Stimulated activated CD4-positive, alpha-beta T cell treated with anti-CD3 and anti-CD28 coated beads, Interleukin-15, amount 100 ng/mL, for 24 hours (primary cell): ENCODE measurements around the gene HLA-F.

Experiments
- DNase-seq: peaks from one replicate; pipeline ENCODE4 v3.0.0-alpha.2; 2020

The HLA-F gene

GRCh38 chr6:29764422-29765196, 41.4 kb downstream of the HLA-F start:
- DNase-seq: no peak

GRCh38 chr6:29769336-29769735, 46.1 kb downstream of the HLA-F start:
- no peak for DNase-seq

DNA sequence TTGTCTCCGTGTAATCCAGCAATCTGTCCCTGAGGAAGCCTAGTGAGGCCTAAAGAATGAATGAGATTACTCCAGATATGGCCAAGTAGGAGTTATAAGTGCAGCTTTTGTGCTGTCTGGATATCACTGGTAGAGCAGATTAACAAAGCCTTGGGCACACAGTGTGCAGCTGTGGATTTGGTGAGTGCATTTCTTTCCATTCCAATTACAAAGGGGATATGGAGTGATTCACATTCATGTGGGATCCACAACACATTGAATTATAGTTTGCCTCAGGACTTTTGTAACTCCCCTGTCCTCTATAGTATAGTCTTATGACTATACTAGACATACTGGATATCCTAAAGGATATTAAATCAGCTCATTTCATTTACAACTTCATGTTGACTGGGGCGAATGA, 47.1 kb downstream of the HLA-F start:
- no peak for DNase-seq

DNA sequence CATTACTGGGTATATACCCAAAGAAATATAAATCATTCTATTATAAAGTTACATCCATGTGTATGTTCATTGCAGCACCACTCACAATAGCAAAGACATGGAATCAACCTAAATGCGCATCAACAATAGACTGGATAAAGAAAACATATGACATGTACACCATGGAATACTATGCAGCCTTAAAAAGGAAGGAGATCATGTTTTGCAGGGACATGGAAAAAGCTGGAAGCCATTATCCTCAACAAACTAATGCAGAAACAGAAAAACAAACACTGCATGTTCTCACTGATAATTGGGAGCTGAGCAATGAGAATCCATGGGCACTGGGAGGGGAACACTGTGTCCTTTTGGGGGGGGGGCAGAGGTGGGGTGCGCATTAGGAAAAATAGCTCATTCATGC, 53.5 kb downstream of the HLA-F start:
- DNase-seq: no peak
